GM11168 (cell line): ENCODE measurements around the gene PRKG1.

Source experiments
- in situ Hi-C: fragments of 300-500 bp; cut with MboI; formaldehyde crosslinking; loops from one replicate; pipeline ENCODE4 v1.12.0; 2022; ENCODE audit warnings: low sequenced_read_pairs; ENCODE audit not compliant: unreplicated experiment

The PRKG1 gene

GRCh38 chr10:52319926-52320325 is 1245.6 kb downstream of the PRKG1 start:
- in situ Hi-C loops, result loop anchor here (5.0 kb wide), 1 partner anchor 167 kb away; no protein-coding TSS in a partner anchor

GRCh38 chr10:52322323-52322722 is 1248.0 kb downstream of the PRKG1 start:
- in situ Hi-C loops, result no loop called here

- in situ Hi-C loops, result no loop called here
These were observed 1248.6 kb downstream of the PRKG1 start for GRCh38 chr10:52322936-52323335.

- in situ Hi-C loops, result no loop called here
These were observed 1252.1 kb downstream of the PRKG1 start for GRCh38 chr10:52326382-52326781.

GRCh38 chr10:52331638-52332364 is 1257.5 kb downstream of the PRKG1 start:
- in situ Hi-C loops, result no loop called here

GRCh38 chr10:52332815-52333214 is 1258.5 kb downstream of the PRKG1 start:
- in situ Hi-C loops, result no loop called here

- in situ Hi-C loops, result no loop called here
These were observed 1260.3 kb downstream of the PRKG1 start for GRCh38 chr10:52334595-52334994.

- in situ Hi-C loops, result no loop called here
These were observed 1261.4 kb downstream of the PRKG1 start for GRCh38 chr10:52335665-52336064.

GRCh38 chr10:52337225-52337624 is 1262.9 kb downstream of the PRKG1 start:
- in situ Hi-C loops, result no loop called here

GRCh38 chr10:52343439-52343838 is 1269.2 kb downstream of the PRKG1 start:
- in situ Hi-C loops, result no loop called here

- in situ Hi-C loops, result no loop called here
These were observed 1272.4 kb downstream of the PRKG1 start for GRCh38 chr10:52346394-52347326.

- in situ Hi-C loops, result no loop called here
These were observed 1273.0 kb downstream of the PRKG1 start for GRCh38 chr10:52347327-52347667.
